ENCODE results near the gene FXR2. TPM values are rescaled to one million over a fixed set of nuclear protein-coding genes. Genes with fewer than 3 reads are reported as not detected.

FXR2 gene
- total and polyA plus RNA-seq, 2 experiments from 2014 or later, result 10.9 to 24.4 TPM

- Mint-ChIP-seq H3K27ac (0 out of 2 replicates have a peak overlapping the region, but pooled peaks have one; percentile 67), H3K9me3 (no peaks in the 10 kb centered on the region), H3K4me3 (peak overlapping the region; percentile 12; the same call in 2 of the 3 replicates), H3K36me3 (ENCODE audit: low read depth) (peaks cover 47% of the 10 kb centered on the region), H3K4me1 (peaks cover 42% of the 10 kb centered on the region), H3K27me3 (ENCODE audit: insufficient read depth, low read depth, poor library complexity) (peaks cover 27% of the 10 kb centered on the region)
- no peak for DNase-seq (ENCODE audit: low spot score)
- peaks cover 24% of the 10 kb centered on the region for H3K4me1 ChIP-seq (ENCODE audit: insufficient read depth)
- H3K4me3 ChIP-seq, result peak overlapping the region; percentile 88; the same call in 1 of the 2 replicates
- H3K36me3 ChIP-seq (ENCODE audit: insufficient read depth), result peaks cover 11% of the 10 kb centered on the region; the same call in 1 of the 2 replicates
- no peak for ATAC-seq
- H3K4me2 ChIP-seq, result peak overlapping the region; percentile 99; the same call in 1 of the 2 replicates
- H3K9me2 ChIP-seq (ENCODE audit: insufficient read depth), result no peaks in the 10 kb centered on the region; the same call in 1 of the 2 replicates
- H3K27ac ChIP-seq (ENCODE audit: low read depth), result no peak overlapping the region
- no peak overlapping the region for H2AFZ ChIP-seq
- no peaks in the 10 kb centered on the region for H4K20me1 ChIP-seq (replicated peaks; ENCODE audit: insufficient read depth)
- H3K27me3 ChIP-seq (ENCODE audit: insufficient read depth), result no peaks in the 10 kb centered on the region
- peaks cover 33% of the 10 kb centered on the region for H3F3A ChIP-seq (replicated peaks; ENCODE audit: low read depth)
- peaks cover 23% of the 10 kb centered on the region for H3K79me2 ChIP-seq (replicated peaks; ENCODE audit: insufficient read depth)
- TF ChIP-seq, protein P1, sequence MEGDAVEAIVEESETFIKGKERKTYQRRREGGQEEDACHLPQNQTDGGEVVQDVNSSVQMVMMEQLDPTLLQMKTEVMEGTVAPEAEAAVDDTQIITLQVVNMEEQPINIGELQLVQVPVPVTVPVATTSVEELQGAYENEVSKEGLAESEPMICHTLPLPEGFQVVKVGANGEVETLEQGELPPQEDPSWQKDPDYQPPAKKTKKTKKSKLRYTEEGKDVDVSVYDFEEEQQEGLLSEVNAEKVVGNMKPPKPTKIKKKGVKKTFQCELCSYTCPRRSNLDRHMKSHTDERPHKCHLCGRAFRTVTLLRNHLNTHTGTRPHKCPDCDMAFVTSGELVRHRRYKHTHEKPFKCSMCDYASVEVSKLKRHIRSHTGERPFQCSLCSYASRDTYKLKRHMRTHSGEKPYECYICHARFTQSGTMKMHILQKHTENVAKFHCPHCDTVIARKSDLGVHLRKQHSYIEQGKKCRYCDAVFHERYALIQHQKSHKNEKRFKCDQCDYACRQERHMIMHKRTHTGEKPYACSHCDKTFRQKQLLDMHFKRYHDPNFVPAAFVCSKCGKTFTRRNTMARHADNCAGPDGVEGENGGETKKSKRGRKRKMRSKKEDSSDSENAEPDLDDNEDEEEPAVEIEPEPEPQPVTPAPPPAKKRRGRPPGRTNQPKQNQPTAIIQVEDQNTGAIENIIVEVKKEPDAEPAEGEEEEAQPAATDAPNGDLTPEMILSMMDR (conservative IDR thresholded peaks at IDR 0.05; ENCODE audit: low read depth in 2 of 2), result no peak
- TF ChIP-seq EZH2 (IDR thresholded peaks at IDR 0.05; ENCODE audit: low read depth, unreplicated experiment) (no peak), CREB1 (CRISPR knock-in tag; IDR thresholded peaks at IDR 0.05; ENCODE audit: low read depth) (no peak), EZH2phosphoT487 (IDR thresholded peaks at IDR 0.05; ENCODE audit: unreplicated experiment) (no peak), ZNF331 (CRISPR knock-in tag; IDR thresholded peaks at IDR 0.05; ENCODE audit: low read depth) (no peak), NANOG (IDR thresholded peaks at IDR 0.05; ENCODE audit: borderline replicate concordance) (no peak), ZNF462 (CRISPR knock-in tag; IDR thresholded peaks at IDR 0.05) (no peak), ETS1 (IDR thresholded peaks at IDR 0.05) (no peak), JUNB (IDR thresholded peaks at IDR 0.05; ENCODE audit: unreplicated experiment) (no peak), ZNF114 (CRISPR knock-in tag; IDR thresholded peaks at IDR 0.05) (no peak), POLR2AphosphoS5 (IDR thresholded peaks at IDR 0.05; ENCODE audit: low read depth) (no peak)
- TF ChIP-seq, protein P2, sequence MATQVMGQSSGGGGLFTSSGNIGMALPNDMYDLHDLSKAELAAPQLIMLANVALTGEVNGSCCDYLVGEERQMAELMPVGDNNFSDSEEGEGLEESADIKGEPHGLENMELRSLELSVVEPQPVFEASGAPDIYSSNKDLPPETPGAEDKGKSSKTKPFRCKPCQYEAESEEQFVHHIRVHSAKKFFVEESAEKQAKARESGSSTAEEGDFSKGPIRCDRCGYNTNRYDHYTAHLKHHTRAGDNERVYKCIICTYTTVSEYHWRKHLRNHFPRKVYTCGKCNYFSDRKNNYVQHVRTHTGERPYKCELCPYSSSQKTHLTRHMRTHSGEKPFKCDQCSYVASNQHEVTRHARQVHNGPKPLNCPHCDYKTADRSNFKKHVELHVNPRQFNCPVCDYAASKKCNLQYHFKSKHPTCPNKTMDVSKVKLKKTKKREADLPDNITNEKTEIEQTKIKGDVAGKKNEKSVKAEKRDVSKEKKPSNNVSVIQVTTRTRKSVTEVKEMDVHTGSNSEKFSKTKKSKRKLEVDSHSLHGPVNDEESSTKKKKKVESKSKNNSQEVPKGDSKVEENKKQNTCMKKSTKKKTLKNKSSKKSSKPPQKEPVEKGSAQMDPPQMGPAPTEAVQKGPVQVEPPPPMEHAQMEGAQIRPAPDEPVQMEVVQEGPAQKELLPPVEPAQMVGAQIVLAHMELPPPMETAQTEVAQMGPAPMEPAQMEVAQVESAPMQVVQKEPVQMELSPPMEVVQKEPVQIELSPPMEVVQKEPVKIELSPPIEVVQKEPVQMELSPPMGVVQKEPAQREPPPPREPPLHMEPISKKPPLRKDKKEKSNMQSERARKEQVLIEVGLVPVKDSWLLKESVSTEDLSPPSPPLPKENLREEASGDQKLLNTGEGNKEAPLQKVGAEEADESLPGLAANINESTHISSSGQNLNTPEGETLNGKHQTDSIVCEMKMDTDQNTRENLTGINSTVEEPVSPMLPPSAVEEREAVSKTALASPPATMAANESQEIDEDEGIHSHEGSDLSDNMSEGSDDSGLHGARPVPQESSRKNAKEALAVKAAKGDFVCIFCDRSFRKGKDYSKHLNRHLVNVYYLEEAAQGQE (IDR thresholded peaks at IDR 0.05; ENCODE audit: unreplicated experiment), result no peak
These were observed 27.1 kb downstream of the FXR2 start for GRCh38 chr17:7587420-7588151.
